ENCODE results near the gene CD2. TPM values are rescaled to one million over a fixed set of nuclear protein-coding genes. Genes with fewer than 3 reads are reported as not detected.

CD2 gene
- total RNA-seq, 1 experiment from 2014 or later, result not detected

DNA sequence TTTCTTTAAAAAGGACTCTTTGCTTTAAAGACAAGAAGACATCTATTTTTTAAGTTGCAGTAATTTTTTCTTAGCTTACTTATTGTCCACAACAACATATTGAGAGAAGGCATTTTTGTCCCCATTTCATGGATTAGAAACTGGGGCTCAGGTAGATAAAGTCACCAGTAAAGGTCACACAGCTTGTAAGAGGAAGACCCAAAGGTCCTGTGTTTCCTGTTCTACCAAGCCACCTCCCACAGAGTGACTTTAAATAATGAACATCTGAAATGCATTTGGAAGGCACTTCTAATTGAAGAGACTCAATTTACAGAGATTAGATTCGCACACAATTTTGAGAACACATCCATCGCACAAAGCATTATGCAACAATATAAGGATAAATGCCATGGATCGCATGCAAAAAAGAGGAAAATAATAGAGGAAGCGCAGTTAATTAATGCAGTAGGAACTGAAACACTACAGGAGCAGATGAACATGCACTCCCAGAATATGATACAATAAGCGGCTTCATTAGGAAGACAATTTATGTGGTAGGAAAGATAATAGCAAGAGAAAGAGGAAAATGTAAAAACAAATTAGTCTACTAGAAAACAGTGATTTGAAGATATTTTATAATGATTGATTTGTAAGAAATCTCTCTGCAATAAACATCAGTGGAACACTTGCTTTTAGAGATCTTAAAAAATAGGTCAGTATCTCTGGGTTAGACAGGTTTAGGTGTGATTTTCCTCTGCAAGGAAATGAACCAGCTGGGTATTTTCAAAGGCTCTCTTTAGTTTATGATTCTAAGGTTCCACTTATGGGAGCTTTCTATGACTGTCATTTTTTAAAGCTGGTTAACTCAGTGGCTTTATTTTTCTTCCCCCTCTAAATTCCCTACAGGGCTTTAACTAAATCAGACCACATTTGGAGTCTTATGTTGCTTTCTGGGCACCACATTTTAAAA lies 27.1 kb upstream of the CD2 start:
- DNase-seq (ENCODE audit: extremely low read depth, low read depth), result no peak

DNA sequence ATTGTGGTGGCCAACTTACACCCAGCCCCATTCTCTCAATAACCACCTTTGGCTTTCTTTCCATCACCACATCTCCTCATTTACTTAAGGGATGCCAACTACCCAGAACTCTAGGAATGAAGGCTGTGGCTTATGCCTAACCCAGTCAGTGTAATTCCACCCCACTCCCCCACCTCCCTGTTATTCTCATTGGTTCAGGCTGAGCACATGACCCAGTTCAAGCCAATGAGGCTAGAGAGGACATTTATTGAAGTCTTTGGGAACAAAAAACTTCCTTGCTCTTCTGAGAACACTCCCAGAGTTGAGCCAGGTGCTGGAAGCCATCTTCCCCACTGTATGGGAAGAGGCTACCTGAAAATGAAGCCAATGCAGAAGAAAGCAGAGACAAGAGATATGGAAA lies 22.8 kb upstream of the CD2 start:
- DNase-seq (ENCODE audit: extremely low read depth, low read depth), result no peak

DNA sequence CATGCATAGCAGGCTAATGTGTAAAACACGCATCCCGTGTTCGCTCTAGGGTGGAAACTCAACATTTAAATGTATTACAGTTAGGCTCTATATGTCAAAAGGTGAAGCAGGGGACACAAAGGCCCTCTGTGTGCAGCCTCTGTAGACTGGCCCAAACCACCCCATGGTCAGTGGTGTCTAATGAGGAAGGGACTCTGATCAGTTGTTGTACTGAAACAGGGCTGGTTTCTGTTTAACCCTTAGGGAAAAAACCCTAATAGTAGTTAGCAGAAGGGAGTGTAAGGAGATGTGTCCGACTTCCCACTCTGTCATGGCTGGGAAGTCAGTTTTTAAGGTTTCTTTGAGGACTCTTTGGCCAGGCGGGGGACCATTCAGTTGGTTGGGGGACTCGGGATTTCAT lies 21.5 kb upstream of the CD2 start:
- no peak for DNase-seq (ENCODE audit: extremely low read depth, low read depth)

DNA sequence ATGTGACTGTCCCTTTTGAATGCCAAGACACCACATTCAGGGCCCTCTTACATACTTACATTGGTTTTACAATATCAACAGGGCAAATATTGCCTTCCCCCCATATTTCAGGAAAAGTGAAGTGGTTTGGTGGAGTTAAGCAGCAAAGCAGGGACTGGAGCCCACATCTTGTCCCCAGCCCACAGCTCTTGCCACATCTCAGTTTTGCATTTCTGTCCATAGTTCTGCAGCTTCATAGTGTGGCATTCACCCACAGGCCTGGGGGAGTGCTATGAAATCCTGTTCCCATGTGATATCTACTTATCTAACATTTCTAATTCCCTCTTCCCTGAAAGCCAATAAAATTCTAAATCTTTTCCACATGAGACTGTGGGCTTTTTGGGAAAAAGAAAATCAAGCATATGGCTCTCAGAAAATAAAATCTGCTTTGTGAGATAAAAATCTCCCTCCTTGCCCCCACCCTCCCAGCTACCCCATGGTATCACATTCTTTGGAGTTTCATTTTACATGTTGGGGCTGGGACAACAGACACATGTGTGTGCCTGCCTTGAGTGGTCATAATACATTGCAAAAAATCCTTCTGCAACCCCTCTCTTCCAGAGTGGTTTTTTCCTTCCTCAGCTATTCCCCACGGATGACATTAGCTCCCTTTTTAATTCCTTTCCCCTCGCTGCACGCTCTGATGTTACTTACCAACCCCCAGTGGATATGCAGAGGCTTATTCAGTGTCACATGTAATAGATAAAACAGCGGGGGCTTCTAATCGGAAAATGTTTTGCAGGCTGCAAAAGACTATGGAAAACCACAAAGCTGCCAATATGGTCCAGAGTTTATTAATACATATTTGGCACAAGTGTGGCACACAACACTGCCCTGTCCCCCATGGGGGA lies 20.5 kb upstream of the CD2 start:
- no peak for DNase-seq (ENCODE audit: extremely low read depth, low read depth)

- DNase-seq (ENCODE audit: extremely low read depth, low read depth), result no peak
Observed at GRCh38 chr1:116735246-116735645, 19.0 kb upstream of the CD2 start.

GRCh38 chr1:116737020-116737854 lies 17.0 kb upstream of the CD2 start:
- peak; percentile 36 for DNase-seq (ENCODE audit: extremely low read depth, low read depth)

DNA sequence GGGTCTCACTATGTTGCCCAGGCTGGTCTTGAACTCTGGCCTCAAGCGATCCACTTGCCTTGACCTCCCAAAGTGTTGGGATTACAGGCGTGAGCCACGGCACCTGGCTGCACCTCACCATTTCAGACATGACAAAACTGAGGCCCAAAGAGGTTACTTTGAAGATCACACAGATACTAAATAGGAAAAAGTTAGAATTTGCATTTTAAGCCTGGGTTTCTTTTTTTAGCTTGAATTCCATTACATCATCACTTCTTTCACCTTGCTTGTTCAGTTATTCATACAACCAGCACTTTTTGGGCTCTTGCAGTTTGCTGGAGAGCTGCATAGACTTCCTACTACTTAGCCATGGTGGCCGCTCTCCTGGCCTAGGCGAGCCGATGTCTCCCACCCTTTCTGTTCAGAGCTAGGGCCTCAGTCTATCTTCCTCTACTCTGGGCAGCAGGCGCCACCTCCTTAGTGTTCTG lies 16.3 kb upstream of the CD2 start:
- no peak for DNase-seq (ENCODE audit: extremely low read depth, low read depth)

DNA sequence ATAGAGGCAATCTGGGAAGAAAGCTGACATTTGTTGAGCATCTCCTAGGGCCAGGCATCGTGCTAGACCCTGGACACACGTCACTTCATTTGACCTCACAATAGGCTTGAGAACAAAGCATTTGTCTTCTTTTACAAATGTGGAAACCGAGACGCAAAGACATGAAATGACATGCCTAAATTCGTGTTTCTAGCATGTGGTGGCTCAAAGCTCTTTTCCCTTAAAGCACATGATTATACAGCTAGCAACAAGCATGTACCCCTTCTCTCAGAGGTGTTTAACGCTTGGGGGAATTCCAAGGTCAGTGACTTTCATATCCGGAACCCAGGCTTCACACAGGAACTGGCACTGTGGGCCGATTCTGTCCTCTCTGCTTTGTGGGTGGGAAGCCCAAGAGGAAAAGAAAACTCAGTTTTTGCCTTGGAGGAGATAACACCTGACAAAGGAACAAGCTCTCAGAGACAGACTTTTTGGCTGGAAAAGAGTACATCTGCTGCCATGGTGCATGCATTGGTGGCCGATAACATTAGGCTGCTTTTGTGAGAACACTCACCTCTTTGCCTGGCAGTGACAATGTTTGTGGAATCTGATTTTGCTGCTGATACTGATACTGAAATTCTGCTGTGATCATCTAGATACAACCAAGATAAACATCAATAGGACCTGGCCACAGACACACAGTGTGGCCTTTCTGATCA lies 15.4 kb upstream of the CD2 start:
- no peak for DNase-seq (ENCODE audit: extremely low read depth, low read depth)

DNA sequence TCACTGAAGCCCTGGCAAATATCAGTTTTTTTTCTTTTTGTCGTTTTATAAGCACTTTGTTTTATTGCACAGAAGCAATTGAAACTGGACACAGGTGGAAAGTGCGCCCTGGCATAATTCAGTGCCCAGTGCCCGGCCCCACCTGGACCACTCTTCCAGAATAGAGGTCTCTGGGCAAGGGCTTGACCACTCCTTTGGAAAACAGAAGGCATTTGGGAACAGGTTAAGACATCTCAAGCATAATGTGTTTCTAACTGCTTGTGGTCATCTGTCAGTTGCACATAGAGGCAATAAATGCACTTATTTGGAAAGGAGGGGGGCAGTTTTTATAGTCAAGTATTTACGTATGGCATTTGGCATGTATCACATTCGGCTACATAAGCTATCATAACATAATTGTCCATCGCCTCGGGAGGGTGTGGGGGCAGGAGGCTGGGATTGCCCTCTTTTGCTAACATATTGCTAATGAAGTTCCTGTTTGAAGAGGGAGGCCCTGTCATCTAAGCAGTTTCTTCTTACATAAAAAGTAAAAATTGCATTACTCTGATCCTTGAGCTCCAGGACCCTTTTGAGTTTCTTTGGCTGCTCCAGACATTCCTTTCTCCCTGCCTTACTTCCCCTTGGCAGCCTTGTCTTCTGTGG lies 14.7 kb upstream of the CD2 start:
- DNase-seq (ENCODE audit: extremely low read depth, low read depth), result no peak

DNA sequence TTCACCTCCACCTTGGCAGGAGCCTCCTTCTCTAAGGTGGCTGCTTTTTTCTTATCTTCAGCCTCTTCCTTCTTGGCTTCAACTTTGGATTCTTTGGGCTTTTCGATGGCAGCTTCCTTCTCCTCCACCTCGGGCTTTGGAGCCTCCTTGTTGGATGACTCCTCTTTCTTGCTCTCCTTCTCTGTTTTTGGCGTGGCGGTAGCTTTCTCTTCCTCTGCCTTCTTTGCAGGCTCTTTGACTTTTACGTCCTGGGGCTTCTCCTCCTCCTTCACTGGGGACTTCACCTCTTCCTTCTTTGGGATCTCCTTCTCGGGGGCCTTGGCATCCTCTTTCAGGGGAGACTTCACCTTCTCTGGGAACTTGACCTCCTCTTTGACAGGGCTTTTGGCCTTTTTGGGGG lies 13.9 kb upstream of the CD2 start:
- no peak for DNase-seq (ENCODE audit: extremely low read depth, low read depth)

DNA sequence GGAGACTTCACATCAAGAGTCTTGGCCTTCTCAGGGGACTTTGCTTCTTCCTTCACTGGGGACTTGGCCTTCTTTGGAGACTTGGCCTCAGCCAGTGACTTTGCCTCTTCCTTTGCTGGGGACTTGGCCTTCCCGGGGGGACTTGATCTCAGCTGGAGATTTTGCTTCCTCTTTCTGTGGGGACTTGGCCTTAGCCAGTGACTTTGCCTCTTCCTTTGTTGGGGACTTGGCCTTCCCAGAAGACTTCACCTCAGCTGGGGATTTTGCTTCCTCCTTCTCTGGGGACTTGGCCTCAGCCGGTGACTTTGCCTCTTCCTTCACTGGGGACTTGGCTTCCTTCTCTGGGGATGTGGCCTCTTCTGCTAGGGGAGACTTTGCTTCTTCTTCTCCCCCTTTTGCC lies 13.5 kb upstream of the CD2 start:
- no peak for DNase-seq (ENCODE audit: extremely low read depth, low read depth)

DNA sequence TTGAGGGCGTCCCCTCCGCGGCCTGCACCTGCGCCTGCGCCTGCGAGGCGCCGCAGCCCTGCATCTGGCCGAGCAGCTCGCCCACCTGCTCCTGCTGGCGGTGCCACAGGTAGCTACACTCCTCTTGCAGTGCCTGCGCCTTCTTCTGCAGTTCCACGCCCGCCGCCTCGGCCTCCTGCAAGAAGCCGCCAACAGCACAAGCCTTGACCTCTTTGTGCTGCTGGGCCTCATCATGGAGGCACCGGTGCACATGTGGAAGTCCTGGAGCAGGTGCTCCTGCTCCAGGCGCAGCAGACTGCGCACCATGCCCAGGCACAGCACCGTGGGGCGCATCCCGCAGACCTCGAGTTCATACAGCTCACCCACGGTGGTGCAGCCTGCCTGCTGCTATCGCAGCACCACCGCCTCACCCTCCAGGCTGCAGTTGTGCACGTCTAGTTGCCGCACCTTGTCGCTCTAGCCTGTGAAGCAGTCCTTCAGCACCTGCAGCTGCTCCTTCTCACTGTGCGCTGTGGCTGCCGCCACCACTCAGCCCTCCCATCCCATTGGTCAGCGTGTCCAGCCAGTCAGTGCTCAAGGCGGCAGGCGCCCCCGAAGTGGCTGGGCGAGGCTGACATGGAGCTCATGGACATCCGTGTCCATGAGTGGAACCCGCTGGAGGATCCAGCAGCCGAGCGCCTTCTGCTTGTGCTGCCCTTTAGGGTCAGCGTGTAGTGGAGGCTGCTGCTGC lies 12.2 kb upstream of the CD2 start:
- DNase-seq (ENCODE audit: extremely low read depth, low read depth), result no peak

- no peak for DNase-seq (ENCODE audit: extremely low read depth, low read depth)
Observed at GRCh38 chr1:116743535-116743934, 10.7 kb upstream of the CD2 start.

DNA sequence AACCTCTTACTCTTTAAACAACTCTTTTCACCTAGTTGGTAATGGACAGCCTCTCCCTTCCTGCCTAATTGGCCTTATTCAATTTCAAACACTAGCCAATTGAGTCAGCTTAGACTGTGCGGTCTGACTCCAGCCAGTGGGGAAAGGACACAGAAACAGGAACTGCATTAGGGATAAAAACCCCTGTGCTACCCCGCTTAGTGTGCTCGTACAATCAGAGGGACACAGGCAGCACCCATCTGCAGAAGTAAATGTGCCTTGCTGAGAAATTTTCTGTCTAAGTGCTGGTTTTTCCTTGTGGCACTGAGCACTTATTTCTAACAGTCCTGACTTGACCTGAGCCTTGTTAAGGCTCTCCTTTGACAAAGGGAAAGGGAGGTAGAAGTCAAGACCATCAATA lies 6.0 kb upstream of the CD2 start:
- no peak for DNase-seq (ENCODE audit: extremely low read depth, low read depth)

DNA sequence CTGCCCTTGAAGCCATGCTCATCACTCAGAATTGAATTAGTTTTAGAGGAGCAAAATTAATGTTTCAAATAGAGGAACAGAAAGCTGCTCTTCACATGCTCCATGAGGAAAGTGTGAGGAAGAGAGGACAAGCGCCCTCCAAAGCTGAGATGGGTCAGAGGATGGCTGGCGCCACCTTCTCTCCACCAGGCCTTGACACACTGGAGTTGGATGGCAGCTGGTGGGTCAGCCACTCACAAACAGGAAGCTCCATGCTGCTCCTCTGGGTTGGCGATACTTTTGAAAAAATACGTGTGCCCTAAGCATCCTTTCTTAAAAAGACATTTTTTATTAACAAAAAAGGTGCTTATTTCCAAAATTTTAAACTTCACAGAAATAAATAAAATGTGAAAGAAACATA lies 3.1 kb upstream of the CD2 start:
- no peak for DNase-seq (ENCODE audit: extremely low read depth, low read depth)

DNA sequence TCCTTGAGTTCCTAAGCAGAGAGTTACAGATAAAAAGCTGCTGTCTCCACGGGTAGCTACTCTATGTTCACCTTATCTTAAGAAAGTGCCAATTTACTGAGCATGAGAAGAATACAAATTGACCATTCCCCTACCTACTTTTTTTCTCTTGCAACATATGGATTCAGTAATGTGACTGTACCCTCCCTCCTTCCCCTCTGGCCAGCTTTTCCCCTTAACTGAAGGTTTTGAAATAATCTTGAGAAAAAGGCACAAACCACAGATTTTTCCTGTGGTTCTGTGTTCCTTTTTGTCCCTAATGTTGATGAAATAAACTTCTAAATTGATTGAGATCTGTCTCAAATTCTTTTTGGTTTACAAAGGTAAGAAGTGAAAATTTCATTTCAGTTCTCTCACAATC lies 2.6 kb upstream of the CD2 start:
- DNase-seq (ENCODE audit: extremely low read depth, low read depth), result no peak

DNA sequence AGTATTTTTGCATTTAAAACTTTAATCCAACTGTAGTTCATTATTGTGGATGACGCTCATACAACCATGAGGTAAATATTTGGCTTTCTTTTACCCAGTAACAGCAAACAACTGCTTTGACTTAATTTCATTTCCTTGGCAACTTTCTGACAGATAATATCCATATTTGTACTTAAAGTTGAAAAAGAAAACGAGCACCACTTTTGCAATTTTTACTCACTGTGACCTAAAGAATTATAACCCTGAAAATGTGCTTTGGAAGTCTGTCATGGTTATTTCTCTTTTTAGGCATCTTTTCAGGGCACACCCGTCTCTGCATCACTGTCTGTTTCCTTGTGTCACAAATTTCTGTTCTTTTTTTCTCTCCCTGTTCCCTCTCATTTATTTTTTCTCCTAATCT lies 918 bp upstream of the CD2 start:
- DNase-seq (ENCODE audit: extremely low read depth, low read depth), result no peak

GRCh38 chr1:116755066-116755465 lies 836 bp downstream of the CD2 start:
- DNase-seq (ENCODE audit: extremely low read depth, low read depth), result no peak

DNA sequence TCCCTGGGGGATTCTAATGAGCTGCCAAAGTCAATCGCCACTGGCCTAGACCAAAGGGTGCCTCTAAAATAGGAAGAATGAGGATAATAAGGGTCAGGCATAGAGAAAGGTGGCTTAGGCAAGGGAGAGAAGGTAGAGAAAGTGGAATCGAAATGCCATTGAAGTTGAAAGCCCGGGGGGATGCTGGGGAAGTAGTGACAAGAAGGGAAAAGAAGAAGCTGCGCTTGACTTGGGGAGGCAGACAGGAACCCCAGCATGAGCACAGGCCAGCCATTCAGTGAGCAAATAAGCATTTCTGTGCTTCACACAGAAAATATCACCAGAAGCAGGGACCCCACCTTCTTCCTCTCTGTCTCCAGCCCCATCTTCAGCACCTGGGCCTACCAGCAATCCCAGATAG lies 1.5 kb downstream of the CD2 start:
- no peak for DNase-seq (ENCODE audit: extremely low read depth, low read depth)

All from NCI-H460 (cell line).